Measurements from ENCODE around the gene TIAL1.
"Not testable (repeated sequence)": the region's sequence is repeated elsewhere in the genome, so short reads cannot be mapped to it uniquely, and the experiment has no call there.

DNA sequence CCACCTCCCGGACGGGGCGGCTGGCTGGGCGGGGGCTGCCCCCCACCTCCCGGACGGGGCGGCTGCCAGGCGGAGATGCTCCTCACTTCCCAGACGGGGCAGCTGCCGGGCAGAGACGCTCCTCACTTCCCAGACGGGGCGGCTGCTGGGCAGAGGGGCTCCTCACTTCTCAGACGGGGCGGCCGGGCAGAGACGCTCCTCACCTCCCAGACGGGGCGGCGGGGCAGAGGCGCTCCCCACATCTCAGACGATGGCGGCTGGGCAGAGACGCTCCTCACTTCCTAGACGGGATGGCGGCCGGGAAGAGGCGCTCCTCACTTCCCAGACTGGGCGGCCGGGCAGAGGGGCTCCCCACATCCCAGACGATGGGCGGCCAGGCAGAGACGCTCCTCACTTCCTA, 37.3 kb downstream of the TIAL1 start:
- TF ChIP-seq, protein P1, sequence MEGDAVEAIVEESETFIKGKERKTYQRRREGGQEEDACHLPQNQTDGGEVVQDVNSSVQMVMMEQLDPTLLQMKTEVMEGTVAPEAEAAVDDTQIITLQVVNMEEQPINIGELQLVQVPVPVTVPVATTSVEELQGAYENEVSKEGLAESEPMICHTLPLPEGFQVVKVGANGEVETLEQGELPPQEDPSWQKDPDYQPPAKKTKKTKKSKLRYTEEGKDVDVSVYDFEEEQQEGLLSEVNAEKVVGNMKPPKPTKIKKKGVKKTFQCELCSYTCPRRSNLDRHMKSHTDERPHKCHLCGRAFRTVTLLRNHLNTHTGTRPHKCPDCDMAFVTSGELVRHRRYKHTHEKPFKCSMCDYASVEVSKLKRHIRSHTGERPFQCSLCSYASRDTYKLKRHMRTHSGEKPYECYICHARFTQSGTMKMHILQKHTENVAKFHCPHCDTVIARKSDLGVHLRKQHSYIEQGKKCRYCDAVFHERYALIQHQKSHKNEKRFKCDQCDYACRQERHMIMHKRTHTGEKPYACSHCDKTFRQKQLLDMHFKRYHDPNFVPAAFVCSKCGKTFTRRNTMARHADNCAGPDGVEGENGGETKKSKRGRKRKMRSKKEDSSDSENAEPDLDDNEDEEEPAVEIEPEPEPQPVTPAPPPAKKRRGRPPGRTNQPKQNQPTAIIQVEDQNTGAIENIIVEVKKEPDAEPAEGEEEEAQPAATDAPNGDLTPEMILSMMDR (conservative IDR thresholded peaks at IDR 0.05 in 1 of 2, IDR thresholded peaks at IDR 0.05 in 1 of 2; ENCODE audit: low read depth in 1 of 2, low read length in 2 of 2), result not testable (repeated sequence)
- TF ChIP-seq EZH2 (IDR thresholded peaks at IDR 0.05; ENCODE audit: low read length, missing control alignments), result not testable (repeated sequence)

All from fibroblast of lung (primary cell).